OCI-M2 (cell line): ENCODE results near the gene TTLL9.
"Not testable (repeated sequence)": the region's sequence is repeated elsewhere in the genome, so short reads cannot be mapped to it uniquely, and the experiment has no call there.

Source experiments
- DNase-seq: peaks from one replicate; lab custom pipeline; 2025; ENCODE audit not compliant: unreplicated experiment; lab: John Stamatoyannopoulos, UW

TTLL9 gene

DNA sequence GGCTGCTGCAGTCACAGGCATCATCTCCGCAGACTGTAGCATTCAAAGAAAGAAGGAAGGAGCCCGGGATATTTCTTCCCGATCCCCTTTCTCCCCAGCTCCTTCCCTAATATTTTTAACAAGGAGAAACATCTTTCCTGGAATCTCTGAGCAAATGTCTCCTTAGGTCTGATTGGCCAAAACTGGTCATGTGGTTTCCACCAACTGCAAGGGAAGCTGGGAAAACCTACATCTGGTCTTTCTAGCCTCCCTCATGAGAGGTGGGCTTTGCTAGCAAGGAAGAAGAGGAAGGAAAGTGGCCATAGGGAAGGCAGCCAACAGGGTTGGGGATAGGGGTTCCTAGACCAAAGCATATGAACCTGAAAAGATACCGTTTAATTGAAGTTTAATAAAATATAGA lies 46.3 kb downstream of the TTLL9 start:
- no peak for DNase-seq

GRCh38 chr20:31917962-31918412 lies 47.6 kb downstream of the TTLL9 start:
- not testable (repeated sequence) for DNase-seq

- DNase-seq: no peak
Measured at GRCh38 chr20:31918466-31919105, 48.2 kb downstream of the TTLL9 start.

DNA sequence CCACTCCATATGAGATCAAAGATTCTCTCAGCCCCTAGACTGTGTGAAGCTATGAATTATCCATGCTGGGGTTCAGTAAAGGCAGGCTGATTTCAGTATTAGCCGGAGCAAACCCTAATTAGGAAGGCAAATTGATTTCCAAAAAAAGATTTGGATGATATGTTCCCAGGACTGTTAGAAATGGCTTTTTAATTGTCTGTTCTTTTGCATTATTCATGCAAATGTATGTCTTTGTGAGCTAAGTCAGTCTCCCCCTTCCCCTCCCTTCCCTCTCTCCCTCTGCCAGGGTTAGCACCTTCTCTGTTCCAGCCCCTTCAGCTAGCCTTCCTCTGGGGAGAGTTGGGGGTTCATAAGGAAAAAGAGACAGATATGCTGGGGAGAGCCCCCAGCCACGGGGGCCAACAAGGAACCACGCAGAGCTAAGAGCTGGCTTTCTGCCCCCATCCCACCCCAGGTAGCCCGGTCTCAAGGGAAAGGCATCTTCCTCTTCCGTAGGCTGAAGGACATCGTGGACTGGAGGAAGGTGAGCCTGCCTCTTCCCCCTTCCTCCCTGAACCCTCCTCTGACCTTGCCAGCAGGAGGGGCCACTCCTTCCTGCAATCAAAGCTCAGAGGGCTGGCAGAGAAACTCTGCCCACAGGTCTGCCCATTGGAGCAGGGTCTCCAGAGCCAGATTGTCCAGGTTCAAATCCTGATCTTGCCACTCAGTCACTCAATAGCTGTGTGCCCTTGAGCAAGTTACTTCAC lies 49.1 kb downstream of the TTLL9 start:
- no peak for DNase-seq

GRCh38 chr20:31920275-31920855 lies 49.9 kb downstream of the TTLL9 start:
- no peak for DNase-seq

DNA sequence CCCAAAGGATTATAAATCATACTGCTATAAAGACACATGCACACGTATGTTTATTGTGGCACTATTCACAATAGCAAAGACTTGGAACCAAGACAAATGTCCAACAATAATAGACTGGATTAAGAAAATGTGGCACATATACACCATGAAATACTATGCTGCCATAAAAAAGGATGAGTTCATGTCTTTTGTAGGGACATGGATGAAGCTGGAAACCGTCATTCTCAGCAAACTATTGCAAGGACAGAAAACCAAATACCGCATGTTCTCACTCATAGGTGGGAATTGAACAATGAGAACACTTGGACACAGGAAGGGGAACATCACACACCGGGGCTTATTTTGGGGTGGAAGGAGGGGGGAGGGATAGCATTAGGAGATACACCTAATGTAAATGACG lies 51.0 kb downstream of the TTLL9 start:
- not testable (repeated sequence) for DNase-seq

- DNase-seq: no peak
Measured at GRCh38 chr20:31922181-31922580, 51.7 kb downstream of the TTLL9 start.

GRCh38 chr20:31922588-31922987 lies 52.2 kb downstream of the TTLL9 start:
- no peak for DNase-seq

DNA sequence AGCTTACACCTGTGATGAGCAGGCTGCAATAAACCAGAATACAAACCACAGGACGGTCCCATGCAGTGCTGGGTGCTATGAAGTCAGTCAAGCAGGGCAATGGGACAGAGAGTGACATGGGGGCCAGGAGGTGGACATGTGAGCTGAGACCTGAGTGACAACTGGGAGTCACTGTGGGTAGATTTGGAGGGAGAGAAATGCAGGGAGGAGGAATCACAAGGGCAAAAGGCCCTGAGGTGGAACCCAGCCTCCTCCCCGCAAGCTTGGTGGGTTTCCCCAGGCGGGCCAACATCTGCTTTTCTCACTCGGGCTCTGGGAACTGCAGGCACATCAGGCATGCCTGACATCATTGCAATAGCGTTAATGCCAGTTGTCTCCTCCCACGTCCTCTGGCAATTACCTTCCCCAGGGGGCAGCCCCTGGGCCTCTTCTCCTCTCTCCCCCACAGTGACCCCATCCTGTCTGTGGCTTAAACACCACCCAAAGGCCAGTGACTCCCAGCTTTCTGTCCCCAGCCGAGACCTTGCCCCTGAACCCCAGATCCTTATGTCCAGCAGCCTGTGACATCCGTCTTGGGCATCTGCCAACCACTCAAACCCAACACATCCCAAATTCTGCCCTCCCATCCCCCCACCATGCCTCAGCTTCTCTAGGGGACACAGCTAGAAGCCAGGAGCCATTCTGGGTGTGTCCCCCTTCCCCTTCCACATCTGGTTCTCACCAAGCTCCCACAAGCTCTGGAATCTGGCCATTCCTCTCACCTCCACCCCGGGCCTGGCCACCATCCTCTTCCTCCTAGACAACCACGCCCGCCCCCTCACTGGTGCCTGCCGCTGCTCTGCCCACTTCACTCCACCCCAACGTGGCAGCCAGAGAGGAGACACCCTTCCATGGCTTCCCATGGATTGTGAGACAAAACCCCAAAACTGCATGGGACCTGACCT lies 53.2 kb downstream of the TTLL9 start:
- DNase-seq: no peak

GRCh38 chr20:31924561-31924960 lies 54.1 kb downstream of the TTLL9 start:
- no peak for DNase-seq

DNA sequence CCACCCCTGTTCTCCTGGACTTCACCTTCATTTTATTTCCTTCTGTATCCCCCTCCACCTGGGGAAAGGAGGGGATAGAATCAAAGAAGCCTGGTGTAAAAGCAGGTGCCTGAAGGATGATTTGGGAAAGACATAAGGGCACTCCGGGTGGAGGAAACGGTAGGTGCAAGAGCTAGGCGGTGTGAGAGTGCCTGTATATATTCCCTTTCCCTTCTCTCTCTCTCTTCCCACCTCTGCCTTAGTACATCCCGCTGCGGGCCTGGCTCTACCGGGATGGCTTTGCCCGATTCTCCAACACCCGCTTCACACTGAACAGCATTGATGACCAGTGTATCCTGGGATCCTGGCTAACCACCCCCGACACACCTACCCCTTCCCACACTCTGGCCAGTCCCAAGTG lies 55.2 kb downstream of the TTLL9 start:
- DNase-seq: no peak

DNA sequence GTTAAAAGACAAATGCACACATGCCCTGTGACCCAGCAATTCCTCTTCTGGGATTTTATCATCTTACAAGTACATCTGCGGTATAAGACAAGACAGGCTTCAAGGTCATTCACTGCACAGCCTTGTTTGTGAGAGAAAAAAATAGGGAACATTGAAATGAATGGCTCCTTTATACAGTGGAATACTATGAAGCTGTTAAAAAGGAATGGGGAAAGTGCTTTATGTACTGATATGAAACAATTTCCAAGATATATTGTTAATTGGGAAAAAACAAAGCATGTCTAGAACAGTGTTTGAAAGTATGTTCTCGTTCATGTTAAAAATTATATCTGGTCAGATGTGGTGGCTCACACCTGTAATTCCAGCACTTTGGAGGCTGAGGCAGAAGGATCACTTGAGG lies 56.1 kb downstream of the TTLL9 start:
- no peak for DNase-seq

DNA sequence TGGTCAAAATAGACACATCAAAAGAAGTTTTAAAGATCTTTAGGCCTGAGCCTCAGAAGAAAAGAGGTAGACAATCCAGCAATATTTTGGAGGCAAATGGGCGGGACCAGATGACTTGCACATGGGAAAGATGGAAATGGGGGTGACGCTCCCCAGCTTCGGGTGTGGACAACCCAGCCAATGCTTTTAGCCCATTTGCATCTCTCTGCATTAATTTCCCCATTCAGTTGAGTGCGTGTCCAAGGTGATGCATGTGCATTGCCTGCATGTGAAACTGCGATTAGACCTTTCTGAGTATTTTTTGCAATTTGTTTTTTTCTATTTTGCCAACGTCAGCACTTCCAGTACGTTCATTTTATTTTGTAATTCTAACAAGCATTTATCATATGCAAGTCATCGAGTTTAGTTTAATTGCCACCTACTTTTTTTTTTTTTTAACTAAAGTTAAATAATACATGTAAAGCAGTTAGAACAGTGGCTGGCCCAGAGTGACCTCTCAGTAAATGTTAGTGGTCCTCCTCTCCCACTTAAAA lies 57.3 kb downstream of the TTLL9 start:
- DNase-seq: no peak

GRCh38 chr20:31929631-31930030 lies 59.2 kb downstream of the TTLL9 start:
- DNase-seq: not testable (repeated sequence)

GRCh38 chr20:31930779-31931178 lies 60.3 kb downstream of the TTLL9 start:
- no peak for DNase-seq

DNA sequence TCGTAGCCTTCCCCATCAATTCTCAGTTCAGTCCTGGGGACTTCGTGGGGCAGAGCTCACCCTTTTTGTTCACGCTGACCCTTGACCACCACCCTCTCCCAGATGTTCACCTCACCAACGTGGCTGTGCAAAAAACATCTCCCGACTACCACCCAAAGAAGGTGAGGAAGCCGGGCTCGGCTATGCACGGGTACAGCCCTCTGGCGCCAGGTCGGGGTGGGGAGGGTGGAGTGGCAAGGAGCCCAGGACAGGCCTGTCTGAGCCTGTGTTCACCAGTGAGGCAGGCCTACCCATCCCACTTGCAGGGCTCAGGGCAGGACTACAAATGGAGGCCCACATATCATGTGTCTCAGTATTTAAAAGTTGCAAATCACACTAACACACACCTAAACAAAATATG lies 63.3 kb downstream of the TTLL9 start:
- no peak for DNase-seq

- DNase-seq: no peak
Measured at GRCh38 chr20:31934491-31934890, 64.1 kb downstream of the TTLL9 start.

DNA sequence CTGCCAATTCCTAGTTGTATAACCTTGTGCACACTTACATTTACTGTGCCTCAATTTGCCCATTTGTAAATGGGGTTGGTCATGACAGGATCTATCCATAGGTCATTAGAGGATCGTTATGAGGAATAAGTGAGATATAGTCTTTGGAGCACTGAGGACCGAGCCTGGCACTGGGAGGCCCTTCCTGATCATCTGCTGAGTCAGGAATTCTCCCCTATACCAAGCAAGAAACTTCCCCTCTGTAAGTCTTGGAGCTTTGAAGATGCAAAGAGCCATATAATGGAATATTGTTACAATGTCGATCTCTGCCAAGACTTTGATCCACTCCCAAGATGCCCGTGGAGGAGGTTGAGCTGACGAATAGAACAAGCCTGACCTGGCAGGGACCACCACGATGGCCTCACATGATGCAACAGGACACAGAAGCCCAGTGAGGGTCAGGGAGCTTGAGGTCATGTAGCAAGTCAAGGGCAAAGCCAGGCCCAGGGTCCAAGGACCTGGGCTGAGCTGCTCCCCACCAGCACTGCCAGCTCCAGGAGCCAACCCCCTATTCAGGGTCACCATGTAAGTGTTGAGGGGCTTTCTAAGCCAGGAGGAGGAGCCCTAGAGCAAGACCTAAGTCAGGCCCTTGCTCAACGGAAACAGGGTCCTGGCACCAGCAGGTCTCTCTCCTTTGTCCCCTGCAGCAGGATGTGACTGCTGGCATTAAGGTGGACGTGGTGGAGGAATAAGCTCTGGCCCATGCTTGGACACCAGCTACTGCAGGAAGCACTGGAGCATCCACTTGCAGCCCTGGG lies 64.7 kb downstream of the TTLL9 start:
- DNase-seq: no peak

GRCh38 chr20:31936420-31936819 lies 66.0 kb downstream of the TTLL9 start:
- DNase-seq: no peak

DNA sequence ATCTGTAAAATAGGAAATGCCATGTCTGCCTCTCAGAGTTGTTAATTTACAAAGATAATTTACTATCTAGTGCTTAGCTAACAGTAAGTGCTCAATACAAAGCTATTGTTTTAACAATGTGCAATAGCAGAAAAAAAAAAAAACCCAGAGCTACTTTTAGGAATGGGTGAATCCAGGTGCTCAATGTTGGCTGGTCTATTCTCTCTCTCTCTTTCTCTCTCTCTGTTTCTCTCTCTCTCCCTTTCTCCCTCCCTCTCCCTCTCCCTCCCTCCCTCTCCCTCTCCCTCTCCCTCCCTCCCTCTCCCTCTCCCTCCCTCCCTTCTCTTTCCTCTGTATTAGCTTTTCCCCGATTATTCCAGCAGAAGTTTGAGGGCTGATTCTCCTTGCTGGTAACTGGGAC lies 67.4 kb downstream of the TTLL9 start:
- no peak for DNase-seq
